CD4-positive, alpha-beta T cell (primary cell): ENCODE measurements around the gene NDUFA12. TPM values are rescaled to one million over a fixed set of nuclear protein-coding genes. Genes with fewer than 3 reads are reported as not detected.

Experiments
- ATAC-seq: fragments of 200-7000 bp; cut with Tn5 transposase; one replicate; pipeline ENCODE4 v1.10.0; 2022; ENCODE audit warnings: mild to moderate bottlenecking; ENCODE audit not compliant: poor library complexity
- CTCF ChIA-PET: fragments of 350-600 bp; sonication (Branson Sonifier 250); formaldehyde crosslinking; loops from one replicate; lab custom pipeline; 2021; ENCODE audit warnings: antibody characterized with exemption, inconsistent platforms; lab: Charles Lee
- POLR2A ChIA-PET: fragments of 350-600 bp; sonication (Branson Sonifier 250); formaldehyde crosslinking; loops from one replicate; lab custom pipeline; 2021; ENCODE audit warnings: antibody characterized with exemption, inconsistent platforms; lab: Charles Lee
- DNase-seq, 14 experiments: peaks; one replicate each; pipeline ENCODE4 v3.0.0-alpha.2; 2013 to 2020; ENCODE audit warnings: mixed read lengths in 2 of 14
- H3K27ac ChIP-seq, 2 donors: one replicate each; pipeline versions ENCODE4 v1.5.1 to v1.7.0; 2013; ENCODE audit warnings: low read length in 2 of 2, low read depth in 1 of 2, mild to moderate bottlenecking in 1 of 2
- H3K27me3 ChIP-seq, 2 experiments: 1 replicate in 1 of 2; 2 replicates in 1 of 2; pipeline versions ENCODE4 v1.6.1 to v1.7.0; 2013; ENCODE audit warnings: low read length in 2 of 2, control low read depth in 1 of 2, mild to moderate bottlenecking in 1 of 2, moderate library complexity in 1 of 2; ENCODE audit not compliant: insufficient read depth in 2 of 2, control insufficient read depth in 1 of 2
- H3K36me3 ChIP-seq: one replicate; pipeline ENCODE4 v1.6.1; 2013; ENCODE audit warnings: low read length, control low read depth; ENCODE audit not compliant: insufficient read depth
- H3K4me1 ChIP-seq: one replicate; pipeline ENCODE4 v1.6.1; 2013; ENCODE audit warnings: low read length, control low read depth; ENCODE audit not compliant: insufficient read depth
- H3K4me3 ChIP-seq: one replicate; pipeline ENCODE4 v1.5.1; 2013; ENCODE audit warnings: mild to moderate bottlenecking, low read length, moderate library complexity
- H3K9me3 ChIP-seq, 2 experiments: 1 replicate in 1 of 2; 2 replicates in 1 of 2; pipeline versions ENCODE4 v1.6.1 to v1.7.0; 2013; ENCODE audit warnings: low read length in 2 of 2, mild to moderate bottlenecking in 2 of 2, control low read depth in 1 of 2, moderate library complexity in 1 of 2; ENCODE audit not compliant: control insufficient read depth in 1 of 2, insufficient read depth in 1 of 2
- H3K27ac Mint-ChIP-seq: one replicate; pipeline ENCODE4 v1.8.0; 2020; ENCODE audit warnings: mixed read lengths
- H3K27me3 Mint-ChIP-seq: one replicate; pipeline ENCODE4 v1.8.0; 2021; ENCODE audit warnings: mixed read lengths
- H3K36me3 Mint-ChIP-seq: one replicate; pipeline ENCODE4 v1.8.0; 2021; ENCODE audit warnings: low read depth, mixed read lengths
- H3K4me1 Mint-ChIP-seq: one replicate; pipeline ENCODE4 v1.8.0; 2021; ENCODE audit warnings: low read depth, mixed read lengths
- H3K4me3 Mint-ChIP-seq: one replicate; pipeline ENCODE4 v1.8.0; 2020; ENCODE audit warnings: mild to moderate bottlenecking, mixed read lengths
- H3K9me3 Mint-ChIP-seq: one replicate; pipeline ENCODE4 v1.8.0; 2020; ENCODE audit warnings: mixed read lengths
- CTCF ChIP-seq: fragments of 200-600 bp; IDR thresholded peaks from one replicate; pipeline ENCODE4 v1.8.0; 2022; ENCODE audit warnings: antibody characterized with exemption, mild to moderate bottlenecking
- intact Hi-C, 2 experiments: fragments of 100-400 bp; cut with DNase I in 1 of 2; cut with micrococcal nuclease in 1 of 2; formaldehyde crosslinking; loops; one replicate each; pipeline versions ENCODE4 v1.15.1 to v1.9.0; 2023 to 2025; cut with DNase I, micrococcal nuclease
- total RNA-seq, 174 experiments: library from RNA in 2 of 174; stranded (reverse) in 2 of 174; gene quantifications; one replicate each; pipeline ENCODE4 v1.2.3 and lab custom pipeline; 2021 to 2026

The NDUFA12 gene
- total RNA-seq, 2 experiments from 2014 or later = 43.3 to 43.7 TPM

- peaks cover 7% of the 10 kb centered on the region for H3K4me1 Mint-ChIP-seq
- POLR2A ChIA-PET = interaction anchor here (0.6 kb wide), 1 partner anchor 26 kb away, joined by 3 read pairs; no protein-coding TSS in a partner anchor
- Histone ChIP-seq H3K9me3 (no peaks in the 10 kb centered on the region), H3K4me3 (no peak overlapping the region), H3K27me3 (no peaks in the 10 kb centered on the region), H3K27ac (no peak overlapping the region), H3K36me3 (peaks cover 33% of the 10 kb centered on the region), H3K4me1 (no peaks in the 10 kb centered on the region)
- DNase-seq (no peak), ATAC-seq (no peak)
- intact Hi-C loops = no loop called here
- no peak for TF ChIP-seq CTCF
- no peaks in the 10 kb centered on the region for H3K9me3 Mint-ChIP-seq
- H3K27me3 Mint-ChIP-seq = no peaks in the 10 kb centered on the region
- H3K27ac Mint-ChIP-seq = no peak overlapping the region
- no peak overlapping the region for H3K4me3 Mint-ChIP-seq
- CTCF ChIA-PET = no interaction called here
- peaks cover 61% of the 10 kb centered on the region for H3K36me3 Mint-ChIP-seq
Measured at GRCh38 chr12:94969424-94969823, 34.1 kb downstream of the NDUFA12 start.

GRCh38 chr12:94965982-94966630 is 37.4 kb downstream of the NDUFA12 start:
- H3K9me3 ChIP-seq = no peaks in the 10 kb centered on the region
- no peak overlapping the region for H3K4me3 Mint-ChIP-seq
- ChIA-PET POLR2A (no interaction called here), CTCF (no interaction called here)
- intact Hi-C loops = no loop called here
- peaks cover 31% of the 10 kb centered on the region for H3K36me3 Mint-ChIP-seq
- H3K27ac ChIP-seq = no peak overlapping the region
- no peaks in the 10 kb centered on the region for H3K27me3 ChIP-seq
- no peak for TF ChIP-seq CTCF
- DNase-seq = no peak
- H3K27me3 Mint-ChIP-seq = no peaks in the 10 kb centered on the region
- H3K4me3 ChIP-seq = no peak overlapping the region
- peaks cover 14% of the 10 kb centered on the region for H3K36me3 ChIP-seq
- ATAC-seq = no peak
- no peak overlapping the region for H3K27ac Mint-ChIP-seq
- H3K9me3 Mint-ChIP-seq = no peaks in the 10 kb centered on the region
- peaks cover 4% of the 10 kb centered on the region for H3K4me1 Mint-ChIP-seq
- H3K4me1 ChIP-seq = no peaks in the 10 kb centered on the region

- TF ChIP-seq CTCF = no peak
- Mint-ChIP-seq H3K36me3 (peaks cover 7% of the 10 kb centered on the region), H3K27ac (no peak overlapping the region), H3K27me3 (peaks cover 6% of the 10 kb centered on the region), H3K4me3 (no peak overlapping the region), H3K4me1 (peaks cover 4% of the 10 kb centered on the region), H3K9me3 (no peaks in the 10 kb centered on the region)
- H3K27ac ChIP-seq = no peak overlapping the region
- no peak overlapping the region for H3K4me3 ChIP-seq
- ChIA-PET CTCF (no interaction called here), POLR2A (no interaction called here)
- ATAC-seq (no peak), DNase-seq (no peak)
- intact Hi-C loops = no loop called here
- H3K36me3 ChIP-seq = no peaks in the 10 kb centered on the region
- H3K4me1 ChIP-seq = no peaks in the 10 kb centered on the region
- no peaks in the 10 kb centered on the region for H3K27me3 ChIP-seq
- H3K9me3 ChIP-seq = no peaks in the 10 kb centered on the region
Measured at GRCh38 chr12:94963649-94964048, 39.8 kb downstream of the NDUFA12 start.
